Motor neuron (in vitro differentiated cells): ENCODE measurements around the gene S100B. TPM values are rescaled to one million over a fixed set of nuclear protein-coding genes. Genes with fewer than 3 reads are reported as not detected.
A peak's percentile ranks its signal among the peaks of the same experiment; 100 is the strongest.

Experiments
- ATAC-seq, 8 experiments: fragments of 200-7000 bp; cut with Tn5 transposase; replicated peaks in 6 of 8; 2 replicates each; pipeline ENCODE4 v1.8.0; 2021; ENCODE audit warnings: mild to moderate bottlenecking in 8 of 8, moderate library complexity in 8 of 8
- H3K27ac ChIP-seq, 2 donors: fragments of 250-450 bp; sonication (Bioruptor Pico); 2 replicates each; pipeline ENCODE4 v1.9.0; 2021; ENCODE audit warnings: antibody characterized with exemption in 2 of 2, mild to moderate bottlenecking in 2 of 2, moderate library complexity in 1 of 2
- H3K4me1 ChIP-seq, 2 donors: fragments of 250-450 bp; sonication (Bioruptor Pico); replicated peaks in 1 of 2; 2 replicates each; pipeline ENCODE4 v1.6.1; 2021; ENCODE audit warnings: antibody characterized with exemption in 2 of 2, mild to moderate bottlenecking in 2 of 2, moderate library complexity in 1 of 2
- H3K4me3 ChIP-seq, 5 donors: fragments of 250-450 bp; sonication (Bioruptor Pico); 2 replicates each; pipeline ENCODE4 v1.9.0; 2021; ENCODE audit warnings: antibody characterized with exemption in 5 of 5, mild to moderate bottlenecking in 5 of 5, moderate library complexity in 4 of 5
- WGBS, 10 experiments: fragments of 450-650 bp; shearing (Covaris generic); methylation state at CpG; one replicate each; pipeline ENCODE4 v1.0.0; 2022; 5-methylcytosine and 5-hydroxymethylcytosine counted together
- in situ Hi-C, 9 experiments: fragments of 400-800 bp; cut with MboI; loops; one replicate each; pipeline ENCODE4 v1.15.0; 2021; ENCODE audit warnings: low sequenced_read_pairs in 9 of 9, low pct_unique_long_range_greater_than_20kb in 2 of 9; ENCODE audit not compliant: unreplicated experiment in 9 of 9
- total RNA-seq, 8 experiments: library from RNA; unstranded; fragments of 300-600 nt; gene quantifications; 2 replicates each; pipeline versions ENCODE4 v1.2.3 to v1.2.4, GENCODE V29; 2022

The S100B gene
- 100 to 1,000 TPM in 1 of 8 experiments, 1 to 10 TPM in 5, under 1 TPM in 2; 0.71 to 144 (median 1.5) TPM for total RNA-seq

- H3K27ac ChIP-seq = peak within 1 kb of the TSS in 1 of 2 donors; percentile 43
- H3K4me3 ChIP-seq = no peak within 1 kb of the TSS
- ATAC-seq = peak in 7 of 8 experiments; percentile 48 to 95 (median 89)
- 0 to 90% (median 71%) methylated on average over 1 to 10 of the region's 15 CpGs; no CpG with 5 or more reads in 1 of the 10 experiments for WGBS, 10 experiments
- in situ Hi-C loops = no loop called here
- H3K4me1 ChIP-seq = peaks cover 23 to 24% of the 10 kb centered on the region in 2 donors
Observed at GRCh38 chr21:46604975-46605766, at the start of gene S100B. Gene S100B, minus strand, starts transcription at chr21:46605082. Its CDS starts 2,667 bp downstream, at chr21:46602415.

DNA sequence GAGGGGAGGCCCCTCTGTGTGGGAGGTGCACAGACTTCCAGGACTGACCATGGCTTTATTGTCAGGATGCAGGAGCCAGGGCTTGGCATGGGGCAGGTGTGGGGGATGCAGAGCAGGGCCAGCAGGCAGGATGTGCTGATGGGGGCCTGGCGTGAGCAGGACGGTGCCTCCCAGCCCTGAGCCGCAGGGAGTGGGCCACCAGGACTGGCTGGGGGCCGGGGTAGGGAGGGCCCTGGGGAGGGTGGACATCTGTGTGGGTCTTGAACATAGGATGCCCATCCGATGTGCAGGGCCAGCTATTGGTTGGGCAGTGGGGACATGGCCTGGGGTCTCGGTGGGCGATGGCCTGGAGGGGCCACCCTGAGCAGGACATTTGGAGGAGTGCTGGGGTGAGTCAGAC, 46.2 kb upstream of the S100B start:
- in situ Hi-C loops = no loop called here
- Histone ChIP-seq H3K4me1 (no peaks in the 10 kb centered on the region), H3K27ac (no peak overlapping the region), H3K4me3 (no peak overlapping the region)
- peak in 1 of 8 experiments; percentile 15 for ATAC-seq
- no CpG with 5 or more reads among the region's 7 CpGs for WGBS, 10 experiments

GRCh38 chr21:46650476-46651098, 45.7 kb upstream of the S100B start:
- in situ Hi-C loops = no loop called here
- Histone ChIP-seq H3K4me3 (no peak overlapping the region), H3K4me1 (no peaks in the 10 kb centered on the region), H3K27ac (no peak overlapping the region)
- ATAC-seq = peak in 2 of 8 experiments; percentile 9 to 75
- 80 to 100% (median 90%) methylated on average over 1 to 9 of the region's 14 CpGs; no CpG with 5 or more reads in 3 of the 10 experiments for WGBS, 10 experiments

DNA sequence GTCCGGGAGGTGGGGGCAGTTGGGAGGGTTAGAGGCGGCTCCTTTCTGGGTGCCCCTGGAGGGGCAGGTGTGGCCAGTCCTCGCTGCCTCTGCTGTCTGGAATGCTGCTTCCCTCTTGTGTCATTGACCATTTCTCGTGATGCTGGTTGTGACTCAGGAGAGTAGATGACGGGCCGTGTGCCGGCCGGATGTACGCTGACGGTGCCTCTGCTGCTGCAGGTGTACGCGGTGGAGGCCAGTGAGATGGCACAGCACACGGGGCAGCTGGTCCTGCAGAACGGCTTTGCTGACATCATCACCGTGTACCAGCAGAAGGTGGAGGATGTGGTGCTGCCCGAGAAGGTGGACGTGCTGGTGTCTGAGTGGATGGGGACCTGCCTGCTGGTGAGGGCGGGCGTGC, 44.5 kb upstream of the S100B start:
- Histone ChIP-seq H3K4me3 (no peak overlapping the region), H3K27ac (no peak overlapping the region), H3K4me1 (no peaks in the 10 kb centered on the region)
- no peak for ATAC-seq
- in situ Hi-C loops = no loop called here
- WGBS, 10 experiments = 87 to 100% (median 100%) methylated on average over 1 to 10 of the region's 19 CpGs; no CpG with 5 or more reads in 4 of the 10 experiments

GRCh38 chr21:46648539-46648938, 43.7 kb upstream of the S100B start:
- ATAC-seq = no peak
- in situ Hi-C loops = no loop called here
- Histone ChIP-seq H3K27ac (no peak overlapping the region), H3K4me1 (no peaks in the 10 kb centered on the region), H3K4me3 (no peak overlapping the region)
- WGBS, 10 experiments = 60 to 100% (median 91%) methylated on average over 1 to 22 of the region's 27 CpGs; no CpG with 5 or more reads in 7 of the 10 experiments

- Histone ChIP-seq H3K4me1 (no peaks in the 10 kb centered on the region), H3K27ac (no peak overlapping the region), H3K4me3 (no peak overlapping the region)
- 57 to 100% (median 93%) methylated on average over 2 to 8 of the region's 9 CpGs for WGBS, 10 experiments
- peak in 1 of 8 experiments; percentile 37 for ATAC-seq
- in situ Hi-C loops = no loop called here
Observed at GRCh38 chr21:46646541-46647154, 41.8 kb upstream of the S100B start.

- H3K27ac ChIP-seq = no peak overlapping the region
- ATAC-seq = no peak
- no peak overlapping the region for H3K4me3 ChIP-seq
- WGBS, 10 experiments = 93 to 100% (median 98%) methylated on average over 3 to 5 of the region's 5 CpGs; no CpG with 5 or more reads in 7 of the 10 experiments
- in situ Hi-C loops = no loop called here
- no peaks in the 10 kb centered on the region for H3K4me1 ChIP-seq
Observed at GRCh38 chr21:46645840-46646239, 41.0 kb upstream of the S100B start.

GRCh38 chr21:46643379-46644177, 38.7 kb upstream of the S100B start:
- H3K4me3 ChIP-seq = no peak overlapping the region
- peaks cover 0 to 3% of the 10 kb centered on the region in 2 donors for H3K4me1 ChIP-seq
- no peak overlapping the region for H3K27ac ChIP-seq
- WGBS, 10 experiments = 70 to 100% (median 95%) methylated on average over 1 to 10 of the region's 12 CpGs; no CpG with 5 or more reads in 2 of the 10 experiments
- no peak for ATAC-seq
- in situ Hi-C loops = no loop called here

GRCh38 chr21:46641656-46642055, 36.8 kb upstream of the S100B start:
- 7 to 100% (median 79%) methylated on average over 1 to 6 of the region's 8 CpGs; no CpG with 5 or more reads in 2 of the 10 experiments for whole genome bisulfite sequencing, 10 experiments
- ATAC-seq = peak in 1 of 8 experiments; percentile 40
- Histone ChIP-seq H3K27ac (no peak overlapping the region), H3K4me3 (no peak overlapping the region), H3K4me1 (peaks cover 3 to 17% of the 10 kb centered on the region in 2 donors)
- in situ Hi-C loops = no loop called here

GRCh38 chr21:46639489-46640386, 34.9 kb upstream of the S100B start:
- peaks cover 4 to 21% of the 10 kb centered on the region in 2 donors for H3K4me1 ChIP-seq
- no peak overlapping the region for H3K4me3 ChIP-seq
- in situ Hi-C loops = no loop called here
- H3K27ac ChIP-seq = no peak overlapping the region
- no peak for ATAC-seq
- WGBS, 10 experiments = 61 to 100% (median 91%) methylated on average over 4 to 8 of the region's 8 CpGs

GRCh38 chr21:46637952-46638746, 33.3 kb upstream of the S100B start:
- no peak for ATAC-seq
- peak overlapping the region in 2 of 5 donors; percentile 5 to 11 for H3K4me3 ChIP-seq
- no peak overlapping the region for H3K27ac ChIP-seq
- H3K4me1 ChIP-seq = peaks cover 9 to 27% of the 10 kb centered on the region in 2 donors
- in situ Hi-C loops = no loop called here
- 25 to 100% (median 67%) methylated on average over 1 to 3 of the region's 3 CpGs; no CpG with 5 or more reads in 2 of the 10 experiments for WGBS, 10 experiments
